HG03521 (cell line): ENCODE data around the gene PLEKHA7.

Source experiments
- ATAC-seq: cut with Tn5 transposase; IDR thresholded peaks from one replicate; pipeline ENCODE4 v1.9.1; 2021; ENCODE audit warnings: mild to moderate bottlenecking, moderate library complexity; ENCODE audit not compliant: unreplicated experiment

Gene PLEKHA7

GRCh38 chr11:16793009-16793408 is 221.2 kb downstream of the PLEKHA7 start:
- no peak for ATAC-seq

- ATAC-seq: no peak
These were observed 221.8 kb downstream of the PLEKHA7 start for GRCh38 chr11:16792426-16792825.

- no peak for ATAC-seq
These were observed 222.8 kb downstream of the PLEKHA7 start for GRCh38 chr11:16791191-16791961.

- ATAC-seq: no peak
These were observed 223.6 kb downstream of the PLEKHA7 start for GRCh38 chr11:16790486-16791190.

GRCh38 chr11:16789560-16790485 is 224.4 kb downstream of the PLEKHA7 start:
- ATAC-seq: no peak

GRCh38 chr11:16789063-16789420 is 225.2 kb downstream of the PLEKHA7 start:
- no peak for ATAC-seq

DNA sequence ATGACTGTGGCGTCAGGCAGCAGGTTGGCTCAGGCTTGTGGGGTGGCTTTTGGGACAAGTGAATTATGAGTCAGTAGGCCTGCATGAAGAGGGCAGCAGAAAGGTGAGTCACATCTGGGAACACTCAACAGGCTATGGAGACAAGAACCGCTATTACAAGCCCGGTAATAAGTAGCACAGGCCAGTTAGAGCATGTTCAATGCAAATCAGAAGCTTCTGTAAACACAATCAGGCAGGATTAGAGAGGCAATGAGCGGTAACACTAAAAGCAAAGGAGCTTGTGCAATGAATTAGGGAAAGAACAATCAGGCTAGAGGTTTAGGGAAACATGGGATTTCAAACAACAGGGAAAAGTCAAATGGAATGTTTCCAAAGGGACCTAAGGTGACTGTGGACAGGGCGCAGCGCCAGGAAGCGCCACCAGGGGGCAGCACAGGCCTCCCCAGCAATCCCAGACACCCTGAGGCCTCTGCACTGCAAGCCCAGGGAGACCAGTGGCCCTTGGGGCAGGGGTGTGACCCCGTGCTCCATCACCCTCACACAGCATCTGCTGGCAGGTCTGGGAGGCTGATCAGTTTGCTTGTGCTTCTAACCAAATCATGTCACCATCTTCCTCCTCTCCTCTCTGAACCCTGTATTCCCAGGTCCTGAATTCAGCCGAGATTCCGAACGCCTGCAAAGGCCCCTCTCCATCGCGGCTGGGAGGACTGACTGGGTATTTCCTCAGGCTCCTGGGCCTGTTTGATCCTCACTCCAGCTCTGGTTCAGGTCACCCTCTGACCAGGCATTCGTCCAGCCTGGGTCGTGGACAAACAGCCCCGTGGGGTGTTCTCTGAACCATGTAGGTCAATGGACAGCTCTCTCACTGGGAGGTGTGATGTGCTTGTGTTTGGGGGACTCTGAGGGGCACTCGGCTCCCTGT is 225.8 kb downstream of the PLEKHA7 start:
- ATAC-seq: peak; percentile 52

- ATAC-seq: no peak
These were observed 227.0 kb downstream of the PLEKHA7 start for GRCh38 chr11:16787035-16787742.

GRCh38 chr11:16786131-16786530 is 228.1 kb downstream of the PLEKHA7 start:
- ATAC-seq: no peak

DNA sequence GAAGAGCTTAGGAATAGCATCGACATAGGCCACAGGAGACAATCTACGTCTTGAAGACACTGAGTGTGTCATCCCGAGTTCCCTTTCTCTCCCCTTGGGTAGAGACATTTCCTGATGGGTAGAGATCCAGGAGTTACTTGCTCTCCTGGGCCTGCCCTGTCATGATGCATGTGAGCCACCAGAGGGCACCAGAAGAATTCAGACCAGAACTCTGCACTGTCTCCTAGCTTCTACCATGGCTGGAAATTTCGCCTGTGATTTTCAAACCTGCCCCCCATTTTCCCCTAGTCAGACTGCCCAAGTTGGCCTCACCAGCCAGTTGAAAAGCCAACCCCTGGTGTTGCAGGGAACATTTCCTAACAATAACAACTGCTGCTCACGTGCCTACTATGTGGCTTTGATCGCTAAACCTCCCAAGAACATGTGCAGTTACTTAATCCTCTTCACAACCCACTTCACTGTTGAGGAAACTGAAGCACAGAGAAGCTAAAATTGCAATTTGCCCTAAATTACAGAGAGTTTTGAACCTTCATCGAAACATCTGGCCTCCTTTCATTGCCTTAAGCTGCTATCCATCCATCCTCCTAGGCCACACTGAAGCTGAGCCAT is 228.6 kb downstream of the PLEKHA7 start:
- peak; percentile 62 for ATAC-seq

- no peak for ATAC-seq
These were observed 229.5 kb downstream of the PLEKHA7 start for GRCh38 chr11:16784666-16785065.

DNA sequence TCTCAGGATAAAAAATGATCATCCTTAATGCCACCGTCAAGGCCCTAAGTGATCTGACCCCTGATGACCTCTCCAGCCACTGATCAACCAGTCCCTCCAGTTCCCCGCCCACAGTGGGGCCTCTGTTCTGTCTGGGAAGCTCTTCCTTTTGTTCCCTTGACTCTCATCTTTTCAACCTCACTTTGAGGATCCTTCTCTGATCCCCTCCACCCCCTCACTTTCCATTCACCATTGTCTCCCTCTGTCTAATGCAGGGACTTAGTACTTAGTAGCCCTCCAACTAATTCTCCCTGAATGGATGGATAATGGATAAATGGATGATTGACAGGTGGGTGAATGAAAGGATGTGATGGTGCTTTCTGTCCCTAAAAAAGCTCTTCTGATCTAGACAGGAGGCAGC is 230.1 kb downstream of the PLEKHA7 start:
- no peak for ATAC-seq

DNA sequence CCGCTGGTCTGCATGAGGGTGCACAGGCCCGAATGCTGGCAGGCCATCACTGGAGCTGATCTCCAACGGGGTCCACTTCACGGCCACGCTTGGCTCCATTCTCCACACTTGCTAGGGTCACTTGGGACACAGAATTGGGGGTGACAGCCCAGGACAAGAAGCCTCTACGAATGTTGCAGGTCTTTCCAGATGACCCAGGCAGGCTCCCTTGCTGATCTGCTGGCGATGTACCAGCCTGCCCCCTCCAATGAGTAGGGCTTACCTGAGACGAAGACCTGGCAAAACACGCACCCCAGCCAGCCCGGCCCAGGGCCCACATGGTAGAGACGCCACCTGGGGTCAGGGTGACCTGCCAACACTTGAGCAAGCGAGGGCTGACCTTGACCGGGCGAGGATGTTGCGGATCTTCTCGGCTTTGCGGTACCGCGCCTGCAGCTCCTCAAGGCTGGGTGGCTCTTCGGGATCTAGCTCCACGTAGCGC is 230.9 kb downstream of the PLEKHA7 start:
- ATAC-seq: no peak

DNA sequence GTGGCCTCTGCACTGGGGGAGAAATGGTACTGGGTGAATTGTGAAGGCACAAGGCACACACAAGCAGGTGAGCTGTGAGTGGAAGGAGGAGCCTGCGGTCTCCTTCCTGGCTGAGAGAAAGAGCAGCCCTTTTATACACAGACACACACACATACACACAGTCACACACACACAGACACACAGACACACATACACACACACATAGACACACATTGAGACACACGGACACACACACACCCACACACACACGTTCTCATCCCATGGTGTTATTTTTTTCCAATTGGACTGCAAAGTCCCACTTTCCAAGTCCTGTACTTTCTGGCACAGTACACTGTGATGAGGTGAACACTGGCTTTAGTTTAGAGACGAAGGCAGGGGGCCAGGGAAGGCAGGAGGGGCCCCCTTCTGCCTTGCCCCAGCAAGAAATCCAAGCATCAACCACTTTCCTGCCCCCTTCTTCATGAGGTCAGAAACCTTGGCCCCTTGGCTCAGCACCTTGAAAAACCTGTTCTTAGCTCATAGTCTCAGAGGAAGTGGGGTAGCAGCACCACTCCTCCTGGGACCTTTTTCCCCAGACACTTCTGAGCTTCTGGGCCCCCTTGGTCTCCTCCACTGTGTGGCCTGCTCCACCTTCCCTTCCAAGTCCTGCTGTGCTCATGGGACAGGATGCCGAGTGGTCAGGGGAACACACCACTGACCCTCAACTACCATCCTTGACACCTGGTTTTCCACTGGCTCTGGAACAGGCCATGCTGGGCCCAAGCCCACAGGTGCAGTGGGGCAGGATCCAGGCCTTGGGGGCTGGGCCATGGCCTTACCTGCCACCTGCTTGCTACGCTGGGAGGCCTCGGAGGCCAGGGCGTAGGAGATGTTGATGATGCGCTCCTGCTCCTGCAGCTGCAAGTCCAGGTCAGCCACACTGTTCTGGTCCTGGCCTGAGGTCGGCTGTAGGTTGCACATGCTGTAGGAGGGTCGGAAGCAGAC is 232.0 kb downstream of the PLEKHA7 start:
- no peak for ATAC-seq

- no peak for ATAC-seq
These were observed 233.3 kb downstream of the PLEKHA7 start for GRCh38 chr11:16780698-16781550.

DNA sequence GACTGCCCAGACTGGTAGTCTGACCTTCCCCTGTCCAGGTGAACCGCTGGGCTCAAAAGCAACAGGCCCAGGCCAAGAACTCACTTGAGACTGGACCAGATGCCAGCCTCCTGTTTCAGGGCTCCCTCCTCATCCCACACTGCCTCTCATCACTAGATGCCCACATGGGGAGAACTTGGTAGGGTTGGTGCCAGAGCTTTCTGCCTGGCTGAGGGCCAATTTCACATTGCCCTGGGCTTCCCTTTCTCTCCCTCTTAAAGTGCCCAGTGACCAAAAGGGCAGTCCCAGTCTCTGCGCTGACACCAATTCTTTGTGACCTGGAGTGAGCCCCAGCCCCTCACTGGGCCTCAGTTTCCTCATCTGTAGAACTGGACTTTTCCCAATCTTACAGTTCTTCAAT is 234.1 kb downstream of the PLEKHA7 start:
- ATAC-seq: no peak

DNA sequence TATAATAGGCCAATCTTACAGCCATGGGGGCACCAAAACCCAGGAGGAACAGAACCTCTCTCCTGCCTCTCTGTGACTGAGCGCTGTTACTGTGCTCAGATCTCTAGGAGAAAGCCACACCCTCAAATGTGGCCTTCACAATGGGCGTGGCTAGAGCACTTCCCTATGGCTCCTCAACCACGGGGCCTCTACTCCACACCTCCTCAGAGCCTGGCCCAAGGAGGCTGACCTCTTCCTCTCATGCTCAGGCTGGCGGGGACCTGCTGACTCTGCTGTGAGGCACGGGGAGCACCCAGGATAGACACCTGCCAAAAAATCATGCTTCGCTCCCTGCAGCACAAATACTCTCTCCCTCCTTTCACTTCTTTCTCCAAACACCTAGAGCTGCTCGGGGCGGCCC is 234.8 kb downstream of the PLEKHA7 start:
- no peak for ATAC-seq
